ENCODE measurements around the gene RAB20.
A peak's percentile ranks its signal among the peaks of the same experiment; 100 is the strongest.
"Not testable (repeated sequence)": the region's sequence is repeated elsewhere in the genome, so short reads cannot be mapped to it uniquely, and the experiment has no call there.

RAB20 gene, protein sequence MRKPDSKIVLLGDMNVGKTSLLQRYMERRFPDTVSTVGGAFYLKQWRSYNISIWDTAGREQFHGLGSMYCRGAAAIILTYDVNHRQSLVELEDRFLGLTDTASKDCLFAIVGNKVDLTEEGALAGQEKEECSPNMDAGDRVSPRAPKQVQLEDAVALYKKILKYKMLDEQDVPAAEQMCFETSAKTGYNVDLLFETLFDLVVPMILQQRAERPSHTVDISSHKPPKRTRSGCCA

DNA sequence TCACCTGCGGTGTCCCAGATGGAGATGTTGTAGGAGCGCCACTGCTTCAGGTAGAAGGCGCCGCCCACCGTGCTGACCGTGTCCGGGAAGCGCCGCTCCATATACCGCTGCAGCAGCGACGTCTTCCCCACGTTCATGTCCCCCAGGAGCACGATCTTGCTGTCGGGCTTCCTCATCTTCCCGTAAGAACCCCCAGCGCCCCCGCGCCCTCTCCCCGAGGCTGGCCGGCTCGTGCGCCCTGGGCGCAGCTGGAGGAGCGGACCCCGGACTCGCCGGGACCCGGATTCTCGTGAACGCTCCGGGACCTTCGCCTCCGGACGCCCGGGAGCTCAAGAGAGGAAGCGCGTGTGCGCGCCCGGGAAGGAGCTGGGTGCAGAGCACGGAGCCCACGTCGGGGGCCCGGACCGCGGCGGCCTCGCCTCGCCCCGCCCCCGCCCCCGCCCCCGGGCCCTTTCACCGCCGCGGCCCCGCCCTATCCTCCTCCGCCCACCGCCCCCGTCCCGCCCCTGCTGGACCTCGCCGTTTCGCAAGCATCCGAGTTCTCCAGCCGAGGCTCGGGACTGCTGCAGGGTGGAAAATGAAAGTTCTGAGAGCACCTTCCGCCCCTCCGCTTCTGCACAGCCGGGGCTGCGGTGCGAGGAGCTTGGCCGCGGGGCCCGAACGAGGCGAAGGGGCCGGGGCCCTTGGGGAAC, at the start of gene RAB20:
Gene RAB20, minus strand, starts transcription at position 379 of the 692 bp plus-strand sequence. Its CDS starts 203 bp downstream, at position 176.
- Histone ChIP-seq H3K4me3 (peak within 1 kb of the TSS; percentile 86), H3K27me3 (no peaks in the 10 kb centered on the region), H3K9ac (peak within 1 kb of the TSS; percentile 87), H3K9me3 (peaks cover 14% of the 10 kb centered on the region), H4K20me1 (peaks cover 26% of the 10 kb centered on the region), H3K4me1 (peaks cover 60% of the 10 kb centered on the region), H3K36me3 (peaks cover 22% of the 10 kb centered on the region), H3K27ac (peak within 1 kb of the TSS; percentile 82), H3K4me2 (peak within 1 kb of the TSS; percentile 96)
- TF ChIP-seq Cebpa-rat (IDR thresholded peaks at IDR 0.05): peak; percentile 38; the same call in 1 of the 2 replicates

DNA sequence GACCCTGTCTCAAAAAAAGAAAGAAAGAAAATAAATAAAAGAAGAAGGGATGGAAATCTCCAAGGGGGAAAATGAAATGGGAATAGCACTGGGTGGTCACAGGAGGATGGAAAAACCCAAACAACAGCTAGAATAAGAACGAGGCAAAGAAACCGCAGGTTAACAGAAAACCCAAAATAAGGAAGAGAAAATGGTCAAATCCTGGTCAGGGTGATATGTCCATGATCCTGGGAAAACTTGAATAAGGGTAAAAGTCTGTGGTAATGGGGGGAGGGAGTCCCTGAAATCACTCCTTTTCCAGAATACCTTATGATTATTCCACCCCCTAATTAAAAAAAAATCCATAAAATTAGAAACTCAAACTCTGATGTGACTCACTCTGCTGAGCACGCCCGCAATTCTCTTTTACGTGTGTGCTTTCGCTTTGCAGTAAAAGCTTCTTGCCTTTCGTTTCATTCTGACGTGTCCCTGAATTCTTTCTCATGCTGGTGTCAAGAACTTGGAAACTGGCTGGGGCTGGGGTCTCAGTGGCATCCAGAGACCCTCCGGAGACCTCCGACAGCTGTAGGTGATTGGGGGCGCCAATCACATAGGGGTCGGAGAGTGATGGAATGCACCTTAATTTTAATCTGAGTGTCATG, 49.6 kb upstream of the RAB20 start:
- peaks cover 10% of the 10 kb centered on the region for H3K4me1 ChIP-seq
- H3K9ac ChIP-seq: no peak overlapping the region
- H3K4me3 ChIP-seq: no peak overlapping the region
- H3K4me2 ChIP-seq: no peak overlapping the region
- no peak for TF ChIP-seq Cebpa-rat (IDR thresholded peaks at IDR 0.05)
- H4K20me1 ChIP-seq: no peaks in the 10 kb centered on the region
- peaks cover 16% of the 10 kb centered on the region for H3K9me3 ChIP-seq
- peaks cover 8% of the 10 kb centered on the region; the same call in 1 of the 2 replicates for H3K27me3 ChIP-seq
- no peak overlapping the region for H3K27ac ChIP-seq
- no peaks in the 10 kb centered on the region for H3K36me3 ChIP-seq

DNA sequence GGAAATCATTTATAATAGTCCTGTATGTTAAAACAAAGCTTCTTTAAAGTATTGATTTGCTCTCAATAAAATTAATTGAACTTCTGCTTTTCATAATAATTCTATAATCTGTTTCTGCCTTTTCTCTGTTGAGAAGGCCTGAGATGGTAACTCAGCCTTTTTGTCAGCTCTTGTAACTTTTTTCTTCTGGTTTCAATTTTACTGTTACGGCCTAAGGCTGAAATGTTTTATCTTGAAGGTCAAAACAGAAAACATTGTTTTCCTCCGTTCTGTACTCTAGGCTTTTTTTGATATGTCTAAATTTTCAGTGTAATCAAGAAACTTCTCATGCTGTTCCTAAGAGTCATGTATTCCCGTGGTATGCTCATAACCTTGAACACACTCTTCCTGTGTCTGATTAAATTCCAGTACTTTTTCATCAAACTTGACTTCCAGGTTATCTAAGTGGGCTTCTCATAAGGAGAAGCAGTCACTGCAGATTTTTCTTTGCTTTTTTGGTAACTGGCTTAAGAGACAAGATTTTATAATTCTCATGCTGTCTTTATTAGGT, 46.2 kb upstream of the RAB20 start:
- TF ChIP-seq Cebpa-rat (IDR thresholded peaks at IDR 0.05): no peak
- no peaks in the 10 kb centered on the region for H3K36me3 ChIP-seq
- peaks cover 5% of the 10 kb centered on the region for H3K4me1 ChIP-seq
- no peak overlapping the region for H3K9ac ChIP-seq
- no peak overlapping the region for H3K4me3 ChIP-seq
- H3K9me3 ChIP-seq: peaks cover 5% of the 10 kb centered on the region; the same call in 1 of the 2 replicates
- H3K27ac ChIP-seq: no peak overlapping the region
- H3K27me3 ChIP-seq: no peaks in the 10 kb centered on the region
- no peak overlapping the region for H3K4me2 ChIP-seq
- no peaks in the 10 kb centered on the region for H4K20me1 ChIP-seq

DNA sequence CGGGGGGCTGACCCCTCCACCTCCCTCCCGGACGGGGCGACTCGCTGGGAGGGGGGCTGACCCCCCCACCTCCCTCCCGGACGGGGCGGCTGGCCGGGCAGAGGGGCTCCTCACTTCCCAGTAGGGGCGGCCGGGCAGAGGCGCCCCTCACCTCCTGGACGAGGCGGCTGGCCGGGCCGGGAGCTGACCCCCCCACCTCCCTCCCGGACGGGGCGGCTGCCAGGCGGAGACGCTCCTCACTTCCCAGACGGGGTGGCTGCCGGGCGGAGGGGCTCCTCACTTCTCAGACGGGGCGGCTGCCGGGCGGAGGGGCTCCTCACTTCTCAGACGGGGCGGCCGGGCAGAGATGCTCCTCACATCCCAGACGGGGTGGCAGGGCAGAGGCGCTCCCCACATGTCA, 44.8 kb upstream of the RAB20 start:
- not testable (repeated sequence) for H3K9ac ChIP-seq, H3K4me2 ChIP-seq, H3K9me3 ChIP-seq, H3K4me3 ChIP-seq, H3K27ac ChIP-seq, H4K20me1 ChIP-seq, H3K27me3 ChIP-seq, H3K36me3 ChIP-seq, H3K4me1 ChIP-seq

DNA sequence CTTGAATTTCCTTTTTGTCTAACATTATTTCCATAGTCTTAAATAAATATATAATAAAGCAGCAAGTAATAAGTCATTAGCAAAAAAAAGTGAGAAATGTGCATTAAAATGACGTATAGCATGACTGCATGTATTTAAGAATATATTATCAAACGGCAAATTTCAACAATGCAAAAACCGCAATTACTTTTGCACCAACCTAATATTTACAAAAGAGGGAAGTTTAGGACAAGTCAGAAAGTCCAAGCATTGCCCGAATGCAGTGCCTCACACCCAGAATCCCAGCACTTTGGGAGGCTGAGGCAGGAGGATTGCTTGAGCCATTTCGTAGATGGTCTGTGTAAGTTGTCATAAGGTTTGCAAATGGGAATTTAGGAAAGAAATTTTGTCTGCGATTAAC, 43.6 kb upstream of the RAB20 start:
- H3K9ac ChIP-seq: no peak overlapping the region
- no peak overlapping the region for H3K4me2 ChIP-seq
- no peaks in the 10 kb centered on the region for H3K4me1 ChIP-seq
- H3K27ac ChIP-seq: no peak overlapping the region
- H3K4me3 ChIP-seq: no peak overlapping the region
- H3K9me3 ChIP-seq: peaks cover 5% of the 10 kb centered on the region; the same call in 1 of the 2 replicates
- no peaks in the 10 kb centered on the region for H4K20me1 ChIP-seq
- H3K36me3 ChIP-seq: no peaks in the 10 kb centered on the region
- no peaks in the 10 kb centered on the region for H3K27me3 ChIP-seq
- no peak for TF ChIP-seq Cebpa-rat (IDR thresholded peaks at IDR 0.05)

DNA sequence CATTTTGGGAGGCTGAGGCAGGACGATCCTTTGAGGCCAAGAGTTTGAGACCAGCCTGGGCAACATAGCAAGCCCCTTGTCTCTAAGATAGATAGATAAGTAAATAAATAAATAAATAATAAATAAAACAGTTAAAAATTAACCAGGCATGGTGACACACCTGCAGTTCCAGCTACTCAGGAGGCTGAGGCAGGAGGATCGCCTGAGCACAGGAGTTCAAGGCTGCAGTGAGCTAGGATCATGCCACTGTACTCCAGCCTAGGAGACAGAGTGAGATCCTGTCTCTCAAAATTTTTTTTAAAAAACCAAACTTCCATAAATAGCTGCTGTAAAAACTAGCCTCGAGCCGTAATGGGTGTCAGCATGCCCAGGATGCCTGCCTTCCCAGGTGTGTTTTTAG, 39.5 kb upstream of the RAB20 start:
- Histone ChIP-seq H3K9me3 (peaks cover under 1% of the 10 kb centered on the region; the same call in 1 of the 2 replicates), H3K4me1 (peaks cover 32% of the 10 kb centered on the region), H3K36me3 (no peaks in the 10 kb centered on the region), H3K4me2 (no peak overlapping the region), H4K20me1 (no peaks in the 10 kb centered on the region), H3K9ac (no peak overlapping the region), H3K27me3 (no peaks in the 10 kb centered on the region), H3K4me3 (no peak overlapping the region), H3K27ac (no peak overlapping the region)
- TF ChIP-seq Cebpa-rat (IDR thresholded peaks at IDR 0.05): no peak

DNA sequence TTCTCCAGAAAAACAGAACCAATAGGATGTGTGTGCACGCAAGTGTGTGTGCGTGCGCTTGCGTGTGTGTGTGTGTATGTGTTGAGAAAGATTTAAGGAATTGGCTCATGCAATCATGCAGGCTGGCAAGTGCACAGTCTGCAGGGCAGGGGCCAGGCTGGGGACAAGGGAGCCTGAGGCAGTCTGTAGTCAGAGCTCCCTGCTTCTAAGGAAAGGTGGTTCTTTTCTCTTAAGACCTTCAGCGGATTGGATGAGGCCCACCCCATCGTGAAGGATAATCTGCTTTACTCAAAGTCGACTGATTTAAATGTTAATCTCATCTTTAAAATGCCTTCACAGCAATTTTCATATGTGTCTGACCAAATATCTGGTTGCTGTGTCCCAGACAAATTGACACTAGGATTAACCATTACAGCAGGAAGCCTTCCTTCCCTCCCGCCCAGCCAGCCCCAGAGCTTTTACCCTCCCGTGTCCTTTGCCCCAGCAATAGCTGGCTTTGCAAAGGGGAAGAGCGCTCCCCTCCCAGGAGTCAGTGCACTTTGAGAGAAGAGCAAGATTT, 38.8 kb upstream of the RAB20 start:
- H3K4me1 ChIP-seq: peaks cover 32% of the 10 kb centered on the region
- H3K4me2 ChIP-seq: no peak overlapping the region
- no peak for TF ChIP-seq Cebpa-rat (IDR thresholded peaks at IDR 0.05)
- H3K4me3 ChIP-seq: no peak overlapping the region
- H3K36me3 ChIP-seq: no peaks in the 10 kb centered on the region
- no peak overlapping the region for H3K27ac ChIP-seq
- H3K9me3 ChIP-seq: no peaks in the 10 kb centered on the region
- no peak overlapping the region for H3K9ac ChIP-seq
- H3K27me3 ChIP-seq: no peaks in the 10 kb centered on the region
- H4K20me1 ChIP-seq: no peaks in the 10 kb centered on the region

DNA sequence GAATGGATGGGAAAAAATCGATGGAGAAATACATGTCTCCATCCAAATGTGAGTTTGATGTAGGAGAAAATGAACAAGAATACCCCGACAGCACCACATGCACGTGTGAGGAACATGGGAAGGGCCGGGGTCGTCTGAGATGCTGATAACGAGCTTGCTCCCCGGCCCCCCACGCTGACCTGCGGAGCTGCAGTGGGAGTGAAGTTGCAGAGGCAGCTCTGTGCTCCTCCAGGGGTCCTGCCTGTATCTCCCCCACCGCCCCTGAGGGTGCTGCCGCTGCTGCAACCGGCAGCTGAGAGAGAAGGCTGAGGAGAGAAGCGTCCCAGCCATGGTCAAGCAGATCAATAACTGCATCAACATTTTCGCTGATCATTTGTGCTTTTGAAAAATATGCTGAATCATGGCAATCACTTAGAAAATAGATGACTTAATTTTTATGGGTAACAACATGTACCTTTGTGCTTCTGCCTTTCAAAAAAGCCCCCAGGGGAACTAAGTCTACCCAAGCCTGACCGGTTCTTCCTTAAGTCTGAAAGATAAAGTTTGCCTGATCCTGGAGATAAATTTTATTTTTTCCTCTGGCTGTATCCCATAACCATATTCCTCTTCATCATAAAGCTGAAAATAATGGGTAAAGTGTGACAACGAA, 35.6 kb upstream of the RAB20 start:
- Histone ChIP-seq H3K9ac (no peak overlapping the region), H3K27me3 (no peaks in the 10 kb centered on the region), H4K20me1 (no peaks in the 10 kb centered on the region), H3K4me3 (no peak overlapping the region), H3K4me2 (peak overlapping the region; percentile 56), H3K4me1 (peaks cover 32% of the 10 kb centered on the region), H3K36me3 (no peaks in the 10 kb centered on the region), H3K9me3 (no peaks in the 10 kb centered on the region), H3K27ac (no peak overlapping the region)
- TF ChIP-seq Cebpa-rat (IDR thresholded peaks at IDR 0.05): no peak

DNA sequence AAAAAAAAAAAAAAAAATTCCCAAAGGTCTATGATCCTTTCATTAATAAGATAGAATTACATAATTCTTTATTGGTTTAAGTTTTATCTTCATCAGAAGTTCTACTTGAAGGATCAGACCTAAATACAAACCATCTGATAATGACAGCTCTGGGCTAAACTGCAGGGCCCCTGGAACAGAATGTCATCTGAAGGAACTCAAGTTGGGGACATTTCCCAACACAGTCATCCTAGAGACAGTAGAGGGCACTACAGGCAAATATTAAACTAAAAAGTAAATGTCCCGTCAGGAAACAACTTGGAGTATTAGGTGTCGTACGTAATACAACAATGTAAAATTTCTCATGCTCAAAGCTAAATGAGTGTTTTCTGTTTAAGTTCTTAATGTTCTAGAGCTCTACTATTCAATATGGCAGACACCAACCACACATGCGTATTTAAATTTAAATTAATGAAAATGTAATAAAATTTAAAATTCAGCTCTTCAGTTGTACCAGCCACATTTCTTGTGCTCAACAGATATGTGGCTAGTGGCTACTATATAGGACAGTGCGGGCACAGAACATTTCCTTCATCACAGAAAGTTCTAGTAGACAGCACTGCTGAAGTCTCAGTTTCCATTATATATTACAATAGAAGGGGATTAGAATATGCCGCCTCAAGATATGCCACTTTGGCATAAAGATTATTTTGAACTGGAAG, 32.1 kb upstream of the RAB20 start:
- H3K9me3 ChIP-seq: no peaks in the 10 kb centered on the region
- no peaks in the 10 kb centered on the region for H3K36me3 ChIP-seq
- H3K4me1 ChIP-seq: peaks cover 17% of the 10 kb centered on the region
- no peaks in the 10 kb centered on the region for H3K27me3 ChIP-seq
- H3K27ac ChIP-seq: no peak overlapping the region
- no peak overlapping the region for H3K4me3 ChIP-seq
- no peak overlapping the region for H3K9ac ChIP-seq
- no peaks in the 10 kb centered on the region for H4K20me1 ChIP-seq
- H3K4me2 ChIP-seq: no peak overlapping the region
- TF ChIP-seq Cebpa-rat (IDR thresholded peaks at IDR 0.05): no peak

Measured in BLaER1 (cell line).